Tibial nerve (tissue), 4 donors: ENCODE data around the gene CRYL1. TPM values are rescaled to one million over a fixed set of nuclear protein-coding genes. Genes with fewer than 3 reads are reported as not detected.

Experiments used
- DNase-seq, 2 donors: peaks; one replicate each; pipeline ENCODE4 v3.0.0-alpha.2; 2019; ENCODE audit warnings: low spot score in 2 of 2
- H3K27ac ChIP-seq, 4 donors: fragments of 200-600 bp; sonication (generic) in 3 of 4; one replicate each; pipeline ENCODE4 v1.5.1; 2017 to 2019; ENCODE audit warnings: mild to moderate bottlenecking in 1 of 4
- H3K27me3 ChIP-seq, 2 donors: fragments of 200-600 bp; sonication (generic) in 1 of 2; one replicate each; pipeline versions ENCODE4 v1.5.1 to v1.6.0; 2017 to 2019
- H3K36me3 ChIP-seq, 3 donors: fragments of 200-600 bp; sonication (generic); one replicate each; pipeline ENCODE4 v1.5.1; 2018 to 2019
- H3K4me1 ChIP-seq, 4 donors: fragments of 200-600 bp; sonication (generic) in 3 of 4; one replicate each; pipeline ENCODE4 v1.5.1; 2017 to 2019
- H3K4me3 ChIP-seq, 4 donors: fragments of 200-600 bp; sonication (generic) in 3 of 4; one replicate each; pipeline ENCODE4 v1.5.1; 2017 to 2019; ENCODE audit warnings: mild to moderate bottlenecking in 1 of 4, moderate library complexity in 1 of 4
- H3K9me3 ChIP-seq, 4 donors: fragments of 200-600 bp; sonication (generic) in 3 of 4; one replicate each; pipeline ENCODE4 v1.5.1; 2017 to 2019
- CTCF ChIP-seq, 5 experiments: fragments of 200-600 bp in 3 of 5; fragments of 450-650 bp in 2 of 5; sonication (generic) in 3 of 5; IDR thresholded peaks; one replicate each; pipeline ENCODE4 v1.5.1; 2016 to 2019; ENCODE audit warnings: antibody characterized with exemption in 5 of 5, mild to moderate bottlenecking in 3 of 5, moderate library complexity in 2 of 5
- EP300 ChIP-seq, 2 donors: sonication (generic); formaldehyde crosslinking; IDR thresholded peaks; one replicate each; pipeline ENCODE4 v1.6.1; 2017; ENCODE audit warnings: antibody characterized with exemption in 2 of 2, mild to moderate bottlenecking in 1 of 2
- POLR2A ChIP-seq, 2 donors: fragments of 450-650 bp; IDR thresholded peaks; one replicate each; pipeline ENCODE4 v1.6.1; 2017; ENCODE audit warnings: antibody characterized with exemption in 2 of 2, mild to moderate bottlenecking in 2 of 2, moderate library complexity in 2 of 2
- WGBS, 2 donors: methylation state at CpG; one replicate each; pipeline ENCODE4 v1.1.5; 2018; 5-methylcytosine and 5-hydroxymethylcytosine counted together
- total RNA-seq, 4 donors: library from RNA; depleted of rRNA; stranded (reverse); fragments of >200 nt; gene quantifications; one replicate each; pipeline ENCODE4 v1.1.0, GENCODE V29; 2016

The CRYL1 gene
- total RNA-seq, 4 donors from 2014 or later = 33.9 to 60.5 (median 49.5) TPM

- TF ChIP-seq EP300 (IDR thresholded peaks at IDR 0.05) (no peak), CTCF (IDR thresholded peaks at IDR 0.05) (no peak), POLR2A (IDR thresholded peaks at IDR 0.05) (no peak)
- Histone ChIP-seq H3K36me3 (peaks cover 0 to 36% (median 6%) of the 10 kb centered on the region in 3 donors), H3K4me1 (peaks cover 0 to 9% (median 3%) of the 10 kb centered on the region in 4 donors), H3K9me3 (no peaks in the 10 kb centered on the region), H3K27ac (no peak overlapping the region), H3K4me3 (no peak overlapping the region), H3K27me3 (no peaks in the 10 kb centered on the region)
- no peak for DNase-seq
- 81 to 85% methylated on average over 5 of the region's 5 CpGs for WGBS, 2 donors
These were observed 124.1 kb downstream of the CRYL1 start for GRCh38 chr13:20401531-20401930.

GRCh38 chr13:20400774-20401173 lies 124.9 kb downstream of the CRYL1 start:
- H3K27me3 ChIP-seq = no peaks in the 10 kb centered on the region
- no peaks in the 10 kb centered on the region for H3K9me3 ChIP-seq
- DNase-seq = no peak
- peaks cover 0 to 36% (median 6%) of the 10 kb centered on the region in 3 donors for H3K36me3 ChIP-seq
- peaks cover 0 to 4% (median under 1%) of the 10 kb centered on the region in 4 donors for H3K4me1 ChIP-seq
- WGBS, 2 donors = 61 to 71% methylated on average over 7 of the region's 7 CpGs
- TF ChIP-seq EP300 (IDR thresholded peaks at IDR 0.05) = no peak
- no peak for TF ChIP-seq POLR2A (IDR thresholded peaks at IDR 0.05)
- no peak for TF ChIP-seq CTCF (IDR thresholded peaks at IDR 0.05)
- H3K4me3 ChIP-seq = no peak overlapping the region
- no peak overlapping the region for H3K27ac ChIP-seq

GRCh38 chr13:20399961-20400360 lies 125.7 kb downstream of the CRYL1 start:
- no peaks in the 10 kb centered on the region for H3K9me3 ChIP-seq
- H3K27ac ChIP-seq = no peak overlapping the region
- 92 to 97% methylated on average over 4 of the region's 4 CpGs for WGBS, 2 donors
- TF ChIP-seq EP300 (IDR thresholded peaks at IDR 0.05) = no peak
- TF ChIP-seq CTCF (IDR thresholded peaks at IDR 0.05) = no peak
- TF ChIP-seq POLR2A (IDR thresholded peaks at IDR 0.05) = no peak
- H3K4me3 ChIP-seq = no peak overlapping the region
- no peaks in the 10 kb centered on the region for H3K27me3 ChIP-seq
- H3K4me1 ChIP-seq = no peaks in the 10 kb centered on the region
- DNase-seq = no peak
- H3K36me3 ChIP-seq = peaks cover 0 to 34% (median 6%) of the 10 kb centered on the region in 3 donors

GRCh38 chr13:20399515-20399914 lies 126.1 kb downstream of the CRYL1 start:
- TF ChIP-seq EP300 (IDR thresholded peaks at IDR 0.05) (no peak), POLR2A (IDR thresholded peaks at IDR 0.05) (no peak), CTCF (IDR thresholded peaks at IDR 0.05) (no peak)
- DNase-seq = no peak
- no peaks in the 10 kb centered on the region for H3K27me3 ChIP-seq
- WGBS, 2 donors = 89 to 90% methylated on average over 5 of the region's 5 CpGs
- H3K4me1 ChIP-seq = no peaks in the 10 kb centered on the region
- no peaks in the 10 kb centered on the region for H3K9me3 ChIP-seq
- no peak overlapping the region for H3K27ac ChIP-seq
- peaks cover 0 to 30% (median 6%) of the 10 kb centered on the region in 3 donors for H3K36me3 ChIP-seq
- H3K4me3 ChIP-seq = no peak overlapping the region

- Histone ChIP-seq H3K36me3 (peaks cover 0 to 19% (median under 1%) of the 10 kb centered on the region in 3 donors), H3K27ac (no peak overlapping the region), H3K27me3 (no peaks in the 10 kb centered on the region), H3K4me1 (no peaks in the 10 kb centered on the region), H3K9me3 (no peaks in the 10 kb centered on the region), H3K4me3 (no peak overlapping the region)
- no peak for DNase-seq
- WGBS, 2 donors = 55 to 60% methylated on average over 10 of the region's 10 CpGs
- TF ChIP-seq CTCF (IDR thresholded peaks at IDR 0.05) (no peak), POLR2A (IDR thresholded peaks at IDR 0.05) (no peak), EP300 (IDR thresholded peaks at IDR 0.05) (no peak)
These were observed 127.2 kb downstream of the CRYL1 start for GRCh38 chr13:20398459-20398858.
